Measurements from ENCODE around the gene COL12A1.

The COL12A1 gene

GRCh38 chr6:75176076-75176582 lies 29.7 kb downstream of the COL12A1 start:
- no peak for DNase-seq (ENCODE audit: low read depth in 2 of 2)

- no peak for DNase-seq (ENCODE audit: low read depth in 2 of 2)
Measured at GRCh38 chr6:75171986-75172385, 33.9 kb downstream of the COL12A1 start.

GRCh38 chr6:75171567-75171966 lies 34.3 kb downstream of the COL12A1 start:
- no peak for DNase-seq (ENCODE audit: low read depth in 2 of 2)

- no peak for DNase-seq (ENCODE audit: low read depth in 2 of 2)
Measured at GRCh38 chr6:75170691-75171560, 34.9 kb downstream of the COL12A1 start.

GRCh38 chr6:75169689-75170586 lies 35.9 kb downstream of the COL12A1 start:
- no peak for DNase-seq (ENCODE audit: low read depth in 2 of 2)

- DNase-seq (ENCODE audit: low read depth in 2 of 2): no peak
Measured at GRCh38 chr6:75167851-75168250, 38.0 kb downstream of the COL12A1 start.

- DNase-seq (ENCODE audit: low read depth in 2 of 2): no peak
Measured at GRCh38 chr6:75167325-75167724, 38.5 kb downstream of the COL12A1 start.

- DNase-seq (ENCODE audit: low read depth in 2 of 2): no peak
Measured at GRCh38 chr6:75166773-75167172, 39.1 kb downstream of the COL12A1 start.

GRCh38 chr6:75166236-75166635 lies 39.6 kb downstream of the COL12A1 start:
- no peak for DNase-seq (ENCODE audit: low read depth in 2 of 2)

GRCh38 chr6:75158176-75158575 lies 47.7 kb downstream of the COL12A1 start:
- DNase-seq (ENCODE audit: low read depth in 2 of 2): no peak

GRCh38 chr6:75157336-75157735 lies 48.5 kb downstream of the COL12A1 start:
- DNase-seq (ENCODE audit: low read depth in 2 of 2): no peak

GRCh38 chr6:75156186-75156878 lies 49.5 kb downstream of the COL12A1 start:
- DNase-seq (ENCODE audit: low read depth in 2 of 2): no peak

- DNase-seq (ENCODE audit: low read depth in 2 of 2): no peak
Measured at GRCh38 chr6:75155631-75156030, 50.2 kb downstream of the COL12A1 start.

GRCh38 chr6:75154973-75155372 lies 50.9 kb downstream of the COL12A1 start:
- no peak for DNase-seq (ENCODE audit: low read depth in 2 of 2)

GRCh38 chr6:75150685-75151412 lies 55.0 kb downstream of the COL12A1 start:
- no peak for DNase-seq (ENCODE audit: low read depth in 2 of 2)

- no peak for DNase-seq (ENCODE audit: low read depth in 2 of 2)
Measured at GRCh38 chr6:75149696-75150095, 56.2 kb downstream of the COL12A1 start.

GRCh38 chr6:75149240-75149639 lies 56.6 kb downstream of the COL12A1 start:
- DNase-seq (ENCODE audit: low read depth in 2 of 2): no peak

- DNase-seq (ENCODE audit: low read depth in 2 of 2): no peak
Measured at GRCh38 chr6:75147512-75147911, 58.3 kb downstream of the COL12A1 start.

- DNase-seq (ENCODE audit: low read depth in 2 of 2): no peak
Measured at GRCh38 chr6:75145976-75146375, 59.9 kb downstream of the COL12A1 start.

GRCh38 chr6:75145211-75145610 lies 60.6 kb downstream of the COL12A1 start:
- no peak for DNase-seq (ENCODE audit: low read depth in 2 of 2)

GRCh38 chr6:75144386-75144785 lies 61.5 kb downstream of the COL12A1 start:
- DNase-seq (ENCODE audit: low read depth in 2 of 2): no peak

Data from stimulated activated CD8-positive, alpha-beta memory T cell treated with anti-CD3 and anti-CD28 coated beads, Interleukin-7, amount 100 ng/mL, for 4 hours (primary cell).